HL-60 (cell line): ENCODE results near the gene ELMO1.

Experiments
- DNase-seq, 2 experiments: peaks; one replicate each; pipeline ENCODE4 v3.0.0-alpha.2; 2010 to 2020; ENCODE audit warnings: low read depth in 1 of 2, low spot score in 1 of 2
- H3K27ac ChIP-seq: fragments of 250-450 bp; sonication (Bioruptor Pico); replicated peaks from 2 replicates; pipeline ENCODE4 v1.5.1; 2020; ENCODE audit warnings: mild to moderate bottlenecking, moderate library complexity
- H3K27me3 ChIP-seq: fragments of 250-450 bp; sonication (Bioruptor Pico); 2 replicates; pipeline ENCODE4 v1.5.1; 2021; ENCODE audit warnings: mild to moderate bottlenecking, moderate library complexity; ENCODE audit not compliant: insufficient read depth, poor library complexity, severe bottlenecking
- H3K4me3 ChIP-seq: replicated peaks from 2 replicates; pipeline ENCODE4 v1.5.1; 2011; ENCODE audit warnings: mild to moderate bottlenecking, control low read depth, low read length; ENCODE audit not compliant: insufficient read depth
- GABPA ChIP-seq: IDR thresholded peaks from 2 replicates; pipeline ENCODE4 v1.6.1; 2012; ENCODE audit warnings: low read depth
- POLR2AphosphoS5 ChIP-seq: IDR thresholded peaks from 2 replicates; pipeline ENCODE4 v1.6.1; 2012; ENCODE audit warnings: low read depth
- REST ChIP-seq: IDR thresholded peaks from 2 replicates; pipeline ENCODE4 v1.6.1; 2012; ENCODE audit warnings: low read depth; ENCODE audit not compliant: insufficient replicate concordance
- SPI1 ChIP-seq: IDR thresholded peaks from 2 replicates; pipeline ENCODE4 v1.6.1; 2012; ENCODE audit warnings: low read depth, mild to moderate bottlenecking, borderline replicate concordance
- long read RNA-seq: library from polyadenylated mRNA; unstranded; transcript quantifications from one replicate; pipeline ENCODE4 v2.0.0, GENCODE V29; 2020
- TF ChIP-seq, protein P1 (sequence below): IDR thresholded peaks from one replicate; pipeline ENCODE4 v1.5.1; 2011; ENCODE audit warnings: low read length, control low read depth, inconsistent platforms; ENCODE audit not compliant: insufficient read depth

ELMO1 gene, protein sequence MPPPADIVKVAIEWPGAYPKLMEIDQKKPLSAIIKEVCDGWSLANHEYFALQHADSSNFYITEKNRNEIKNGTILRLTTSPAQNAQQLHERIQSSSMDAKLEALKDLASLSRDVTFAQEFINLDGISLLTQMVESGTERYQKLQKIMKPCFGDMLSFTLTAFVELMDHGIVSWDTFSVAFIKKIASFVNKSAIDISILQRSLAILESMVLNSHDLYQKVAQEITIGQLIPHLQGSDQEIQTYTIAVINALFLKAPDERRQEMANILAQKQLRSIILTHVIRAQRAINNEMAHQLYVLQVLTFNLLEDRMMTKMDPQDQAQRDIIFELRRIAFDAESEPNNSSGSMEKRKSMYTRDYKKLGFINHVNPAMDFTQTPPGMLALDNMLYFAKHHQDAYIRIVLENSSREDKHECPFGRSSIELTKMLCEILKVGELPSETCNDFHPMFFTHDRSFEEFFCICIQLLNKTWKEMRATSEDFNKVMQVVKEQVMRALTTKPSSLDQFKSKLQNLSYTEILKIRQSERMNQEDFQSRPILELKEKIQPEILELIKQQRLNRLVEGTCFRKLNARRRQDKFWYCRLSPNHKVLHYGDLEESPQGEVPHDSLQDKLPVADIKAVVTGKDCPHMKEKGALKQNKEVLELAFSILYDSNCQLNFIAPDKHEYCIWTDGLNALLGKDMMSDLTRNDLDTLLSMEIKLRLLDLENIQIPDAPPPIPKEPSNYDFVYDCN
- long read RNA-seq, full-length matches to known transcripts, result 24 of 397 reads
- long read RNA-seq, partial matches to known transcripts, result 292 of 397 reads
- long read RNA-seq, other reads (novel, unspliced or antisense), result 81 of 397 reads

DNA sequence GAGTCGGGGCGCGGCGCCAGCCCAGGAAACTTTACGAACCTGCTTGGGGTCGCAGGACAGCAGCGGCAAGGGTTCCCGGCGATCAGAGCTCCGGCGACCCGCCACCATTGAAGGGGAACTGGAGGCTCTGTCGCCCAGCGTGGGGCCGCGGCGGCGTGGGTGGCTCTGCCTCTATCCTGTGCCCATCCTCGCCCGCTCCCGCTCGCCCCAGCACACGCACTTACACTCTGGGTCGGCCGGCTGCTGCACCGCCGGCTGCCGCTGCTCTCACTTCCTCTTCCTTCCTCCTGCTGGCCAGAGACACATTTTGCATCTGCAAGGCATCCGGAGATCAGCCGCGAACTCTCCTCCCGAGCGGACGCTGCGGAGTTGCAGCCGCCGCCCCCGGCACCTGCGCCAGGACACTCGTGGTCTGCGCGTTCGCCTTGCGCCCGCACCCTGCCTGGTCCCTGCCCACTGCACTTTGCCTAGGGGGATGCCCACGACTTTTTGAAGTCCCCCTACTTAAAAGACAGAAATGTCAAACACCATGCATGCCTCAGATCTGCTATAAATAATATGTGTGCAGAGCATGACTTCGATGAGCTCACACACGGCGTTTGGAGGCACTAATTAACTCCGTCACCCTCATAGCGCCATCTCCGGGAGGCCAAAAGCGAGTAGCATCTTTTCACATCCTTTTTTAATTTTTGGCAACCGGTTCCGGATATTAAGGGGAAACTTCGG, at the start of gene ELMO1:
ELMO1 (minus strand) TSS at position 229 of the 726 bp plus-strand sequence. CDS start 106,174 bp downstream, outside the sequence.
- H3K27me3 ChIP-seq, result no peaks in the 10 kb centered on the region
- DNase-seq, result peak; percentile 79 to 93
- peak within 1 kb of the TSS; percentile 79 for H3K4me3 ChIP-seq
- H3K27ac ChIP-seq, result peak within 1 kb of the TSS; percentile 86
- TF ChIP-seq SPI1 (peak; percentile 98), REST (no peak), GABPA (peak; percentile 54; the same call in 1 of the 2 replicates), POLR2AphosphoS5 (peak; percentile 89)
- TF ChIP-seq, protein P1, sequence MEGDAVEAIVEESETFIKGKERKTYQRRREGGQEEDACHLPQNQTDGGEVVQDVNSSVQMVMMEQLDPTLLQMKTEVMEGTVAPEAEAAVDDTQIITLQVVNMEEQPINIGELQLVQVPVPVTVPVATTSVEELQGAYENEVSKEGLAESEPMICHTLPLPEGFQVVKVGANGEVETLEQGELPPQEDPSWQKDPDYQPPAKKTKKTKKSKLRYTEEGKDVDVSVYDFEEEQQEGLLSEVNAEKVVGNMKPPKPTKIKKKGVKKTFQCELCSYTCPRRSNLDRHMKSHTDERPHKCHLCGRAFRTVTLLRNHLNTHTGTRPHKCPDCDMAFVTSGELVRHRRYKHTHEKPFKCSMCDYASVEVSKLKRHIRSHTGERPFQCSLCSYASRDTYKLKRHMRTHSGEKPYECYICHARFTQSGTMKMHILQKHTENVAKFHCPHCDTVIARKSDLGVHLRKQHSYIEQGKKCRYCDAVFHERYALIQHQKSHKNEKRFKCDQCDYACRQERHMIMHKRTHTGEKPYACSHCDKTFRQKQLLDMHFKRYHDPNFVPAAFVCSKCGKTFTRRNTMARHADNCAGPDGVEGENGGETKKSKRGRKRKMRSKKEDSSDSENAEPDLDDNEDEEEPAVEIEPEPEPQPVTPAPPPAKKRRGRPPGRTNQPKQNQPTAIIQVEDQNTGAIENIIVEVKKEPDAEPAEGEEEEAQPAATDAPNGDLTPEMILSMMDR, result peak; percentile 49

- TF ChIP-seq POLR2AphosphoS5 (no peak), SPI1 (no peak), REST (no peak), GABPA (no peak)
- TF ChIP-seq, protein P1, result no peak
- H3K27ac ChIP-seq, result no peak overlapping the region
- DNase-seq, result no peak
- H3K4me3 ChIP-seq, result no peak overlapping the region
- H3K27me3 ChIP-seq, result no peaks in the 10 kb centered on the region
These were observed 48.9 kb upstream of the ELMO1 start for GRCh38 chr7:37497576-37497975.

GRCh38 chr7:37495574-37496184, 47.0 kb upstream of the ELMO1 start:
- TF ChIP-seq GABPA (no peak), POLR2AphosphoS5 (no peak), REST (no peak)
- TF ChIP-seq, protein P1, result peak; percentile 51
- DNase-seq, result peak; percentile 17 to 21
- no peak overlapping the region for H3K27ac ChIP-seq

More at GRCh38 chr7:37495574-37496184, 47.0 kb upstream of the ELMO1 start:
- Histone ChIP-seq H3K4me3 (no peak overlapping the region), H3K27me3 (no peaks in the 10 kb centered on the region)
